ENCODE data around the gene CLSTN3. TPM values are rescaled to one million over a fixed set of nuclear protein-coding genes. Genes with fewer than 3 reads are reported as not detected.

Gene CLSTN3
- total and polyA plus RNA-seq, 2 donors (not counting 3 experiments of a cell fraction or from before 2014, with no cell fraction given): 27.8 to 45.9 TPM

GRCh38 chr12:7114008-7114407, 16.2 kb upstream of the CLSTN3 start:
- Histone ChIP-seq H3K27me3 (ENCODE audit: control insufficient read depth in 2 of 2, insufficient read depth in 2 of 2, low read length in 2 of 2) (no peaks in the 10 kb centered on the region), H3K4me1 (ENCODE audit: control insufficient read depth, extremely low read depth, insufficient read depth, low read length) (no peaks in the 10 kb centered on the region), H3K9me3 (replicated peaks; ENCODE audit: control insufficient read depth, insufficient read depth, low read length) (no peaks in the 10 kb centered on the region), H3K4me2 (ENCODE audit: insufficient read depth, low read length) (no peak overlapping the region), H3K27ac (ENCODE audit: insufficient read depth, low read depth, low read length) (no peak overlapping the region), H3K9ac (replicated peaks; ENCODE audit: extremely low read depth, insufficient read depth, low read length) (no peak overlapping the region), H3K9me1 (replicated peaks; ENCODE audit: control insufficient read depth, extremely low read depth, insufficient read depth, low read length) (no peaks in the 10 kb centered on the region), H3K4me3 (replicated peaks in 1 of 3; ENCODE audit: insufficient read depth in 1 of 3, low read depth in 1 of 3, low read length in 3 of 3) (no peak overlapping the region), H3K36me3 (ENCODE audit: control insufficient read depth in 2 of 2, extremely low read depth in 1 of 2, insufficient read depth in 2 of 2, low read length in 2 of 2) (no peaks in the 10 kb centered on the region), H2AFZ (ENCODE audit: low read depth, low read length) (no peak overlapping the region), H4K20me1 (replicated peaks; ENCODE audit: control insufficient read depth, extremely low read depth, insufficient read depth, low read length) (no peaks in the 10 kb centered on the region), H3K79me2 (ENCODE audit: control insufficient read depth, insufficient read depth, low read length) (no peaks in the 10 kb centered on the region)
- POLR2A ChIA-PET: no interaction called here
- dilution Hi-C loops (cut with MboI; ENCODE audit: extremely low pct_ligation_motif_present, low sequenced_read_pairs): no loop called here
- intact Hi-C loops (cut with micrococcal nuclease): no loop called here
- TF ChIP-seq POLR2A (IDR thresholded peaks at IDR 0.05; ENCODE audit: low read depth, low read length): no peak
- TF ChIP-seq GATA2 (IDR thresholded peaks at IDR 0.05; ENCODE audit: insufficient read depth, insufficient read length, low read depth, low read length): no peak
- TF ChIP-seq POLR2AphosphoS5 (IDR thresholded peaks at IDR 0.05; ENCODE audit: insufficient read depth, low read depth, low read length): no peak
- no peak for TF ChIP-seq FOS (IDR thresholded peaks at IDR 0.05; ENCODE audit: borderline replicate concordance, insufficient read depth, low read length)
- no peak for TF ChIP-seq MYC (IDR thresholded peaks at IDR 0.05; ENCODE audit: low read depth, low read length)
- no peak for TF ChIP-seq CTCF (IDR thresholded peaks at IDR 0.05; ENCODE audit: extremely low read depth in 1 of 2, insufficient read depth in 1 of 2, low read depth in 1 of 2, low read length in 2 of 2)
- no peak for TF ChIP-seq MAX (IDR thresholded peaks at IDR 0.05; ENCODE audit: insufficient read depth, insufficient read length)
- TF ChIP-seq EZH2 (IDR thresholded peaks at IDR 0.05; ENCODE audit: borderline replicate concordance, low read depth, low read length, severe bottlenecking): no peak
- TF ChIP-seq JUN (IDR thresholded peaks at IDR 0.05; ENCODE audit: borderline replicate concordance, insufficient read depth, insufficient read length, low read depth): no peak
- DNase-seq (ENCODE audit: low read depth, low spot score): no peak
- FAIRE-seq: no peak
- BruUV-seq (replicated peaks): no TSS peak
- CTCF ChIA-PET: interaction anchor here (0.6 to 6.5 kb wide), 6 partner anchors 10 to 245 kb away, joined by 3 to 73 read pairs (median 8); partner anchors contain the start of genes C12orf57, C1S and RNU7-1

Data from endothelial cell of umbilical vein (primary cell).